K562 (cell line): Measurements from ENCODE around the gene PSMB11. TPM values are rescaled to one million over a fixed set of nuclear protein-coding genes. Genes with fewer than 3 reads are reported as not detected.

Experiments
- BHLHE40 ChIP-seq: IDR thresholded peaks from 2 replicates; pipeline ENCODE4 v1.6.1; 2011; ENCODE audit warnings: low read length, improper control_type of control experiment
- CEBPB ChIP-seq: fragments of 450-650 bp; IDR thresholded peaks from 2 replicates; pipeline ENCODE4 v1.6.1; 2016; ENCODE audit warnings: missing genetic modification characterization, missing compliant biosample characterization
- CLOCK ChIP-seq: fragments of 250-450 bp; sonication (Bioruptor Pico); IDR thresholded peaks from 2 replicates; pipeline ENCODE4 v1.4.0; 2020; ENCODE audit warnings: mild to moderate bottlenecking, moderate library complexity, borderline replicate concordance
- E2F1 ChIP-seq: sonication (generic); formaldehyde crosslinking; IDR thresholded peaks from 2 replicates; pipeline ENCODE4 v1.8.1; 2023; ENCODE audit warnings: mild to moderate bottlenecking, missing genetic modification reagents, moderate library complexity
- E2F6 ChIP-seq, 2 experiments: IDR thresholded peaks; 2 replicates each; pipeline ENCODE4 v1.6.1; 2011; ENCODE audit warnings: borderline replicate concordance in 1 of 2, control low read depth in 1 of 2, low read depth in 1 of 2, low read length in 1 of 2, mild to moderate bottlenecking in 1 of 2, mixed read lengths in 1 of 2, moderate library complexity in 1 of 2; ENCODE audit not compliant: insufficient read depth in 1 of 2, insufficient read length in 1 of 2, poor library complexity in 1 of 2, severe bottlenecking in 1 of 2; ENCODE audit errors: extremely low read depth in 1 of 2
- ESRRA ChIP-seq: fragments of 450-650 bp; IDR thresholded peaks from 2 replicates; pipeline ENCODE4 v1.6.1; 2014; ENCODE audit warnings: low read depth, mild to moderate bottlenecking, moderate library complexity, borderline replicate concordance
- HNRNPH1 ChIP-seq: fragments of 200-400 bp; formaldehyde crosslinking; optimal IDR thresholded peaks from 2 replicates; pipeline ENCODE3; 2017; ENCODE audit warnings: low read depth, mild to moderate bottlenecking, low read length, moderate library complexity
- NEUROD1 ChIP-seq: fragments of 150-350 bp; IDR thresholded peaks from 2 replicates; pipeline ENCODE4 v1.6.1; 2014; ENCODE audit warnings: borderline replicate concordance, low read length, low read depth; ENCODE audit not compliant: partially characterized antibody
- PHF8 ChIP-seq: fragments of 200-600 bp; sonication (generic); IDR thresholded peaks from 2 replicates; pipeline ENCODE4 v1.6.1; 2012; ENCODE audit warnings: mixed run types, mild to moderate bottlenecking, inconsistent platforms, low read length, moderate library complexity, borderline replicate concordance
- SNAPC5 ChIP-seq: fragments of 250-450 bp; sonication (Bioruptor Pico); IDR thresholded peaks from 2 replicates; pipeline ENCODE4 v1.8.0; 2021; ENCODE audit warnings: moderate library complexity, mild to moderate bottlenecking, inconsistent platforms
- TFAP4 ChIP-seq: sonication (generic); formaldehyde crosslinking; IDR thresholded peaks from 2 replicates; pipeline ENCODE4 v1.8.0; 2022; ENCODE audit warnings: missing genetic modification reagents, mild to moderate bottlenecking, moderate library complexity, borderline replicate concordance
- ZNF75A ChIP-seq: fragments of 450-650 bp; formaldehyde crosslinking; IDR thresholded peaks from 2 replicates; pipeline ENCODE4 v1.4.0; 2020; ENCODE audit warnings: mild to moderate bottlenecking
- ZNF76 ChIP-seq: fragments of 250-450 bp; sonication (Bioruptor Pico); IDR thresholded peaks from 2 replicates; pipeline ENCODE4 v1.4.0; 2020; ENCODE audit warnings: mild to moderate bottlenecking, moderate library complexity, borderline replicate concordance
- ZNF830 ChIP-seq: fragments of 250-450 bp; sonication (Bioruptor Pico); IDR thresholded peaks from 2 replicates; pipeline ENCODE4 v1.5.0; 2021; ENCODE audit warnings: mild to moderate bottlenecking
- polyA plus RNA-seq, 8 experiments: library from polyadenylated mRNA; depleted of rRNA in 4 of 8; stranded (reverse) in 5 of 8; unstranded in 3 of 8; fragments of >200 nt; fragmentation: Nextera tagmentation in 2 of 8; fragmentation: Illumina TruSeq in 1 of 8; extraction: Ambion mirVana in 2 of 8; extraction: Trizol in 1 of 8; gene quantifications; 2 replicates each; pipeline versions ENCODE4 v1.2.1 to v1.2.3, GENCODE V29; 2011 to 2014; ENCODE audit warnings: inconsistent platforms in 1 of 8, missing spikeins in 1 of 8
- total RNA-seq, 7 experiments: library from RNA; depleted of rRNA in 6 of 7; stranded (reverse); fragments of >200 nt in 6 of 7; fragmentation: Illumina TruSeq in 2 of 7; extraction: Trizol in 2 of 7; gene quantifications; 2 replicates each; pipeline versions ENCODE4 v1.2.1 to v1.2.3, GENCODE V29; 2011 to 2021; ENCODE audit warnings: low replicate concordance in 1 of 7

Gene PSMB11
- total and polyA plus RNA-seq, 9 of the 15 experiments (the other 6 are each of a cell fraction or from before 2014, with no cell fraction given) = not detected

- TF ChIP-seq E2F1 (CRISPR knock-in tag) (no peak), TFAP4 (CRISPR knock-in tag) (no peak), BHLHE40 (no peak), CLOCK (CRISPR knock-in tag) (no peak), SNAPC5 (CRISPR knock-in tag) (no peak), ZNF76 (CRISPR knock-in tag) (no peak), HNRNPH1 (no peak), ZNF830 (CRISPR knock-in tag) (no peak), ZNF75A (CRISPR knock-in tag) (no peak), PHF8 (peak; percentile 62; the same call in 1 of the 2 replicates), NEUROD1 (no peak), CEBPB (tag) (no peak), E2F6 (IDR thresholded peaks at IDR 0.05; ENCODE audit: borderline replicate concordance in 1 of 2, extremely low read depth in 1 of 2, insufficient read depth in 1 of 2, insufficient read length in 1 of 2, low read depth in 1 of 2, low read length in 1 of 2, poor library complexity in 1 of 2, severe bottlenecking in 1 of 2) (peak in 1 of 2 experiments; percentile 71), ESRRA (no peak)
These were observed 15.1 kb downstream of the PSMB11 start, which contains the start of gene CDH24 (continued) for GRCh38 chr14:23056956-23057756.
